HepG2 (cell line): ENCODE measurements around the gene ZNF330. TPM values are rescaled to one million over a fixed set of nuclear protein-coding genes. Genes with fewer than 3 reads are reported as not detected.

Source experiments
- polyA plus RNA-seq, 8 experiments: library from polyadenylated mRNA; depleted of rRNA in 3 of 8; stranded (reverse) in 7 of 8; unstranded in 1 of 8; fragments of >200 nt; fragmentation: Illumina TruSeq in 4 of 8; extraction: Trizol in 4 of 8; gene quantifications; 2 replicates each; pipeline versions ENCODE4 v1.2.1 to v1.2.3, GENCODE V29; 2011 to 2016; ENCODE audit warnings: low read depth in 4 of 8, missing spikeins in 1 of 8, mixed read lengths in 1 of 8; ENCODE audit not compliant: insufficient read depth in 1 of 8
- total RNA-seq, 5 experiments: library from RNA; depleted of rRNA; stranded (reverse); fragments of >200 nt; fragmentation: Illumina TruSeq; extraction: Trizol; gene quantifications; 2 replicates each; pipeline ENCODE4 v1.2.3, GENCODE V29; 2016; ENCODE audit warnings: low read depth in 1 of 5
- TF ChIP-seq, protein P1 (sequence below): sonication (generic); formaldehyde crosslinking; IDR thresholded peaks from 2 replicates; pipeline ENCODE4 v1.9.0; 2021; ENCODE audit warnings: mild to moderate bottlenecking, missing genetic modification reagents
- TF ChIP-seq, protein P2 (sequence below): sonication (generic); formaldehyde crosslinking; IDR thresholded peaks from one replicate; pipeline ENCODE4 v1.5.1; 2020; ENCODE audit warnings: mild to moderate bottlenecking, missing genetic modification reagents; ENCODE audit errors: not compliant biosample characterization

ZNF330 gene
- total and polyA plus RNA-seq, 2 of the 13 experiments (the other 11 are each of a cell fraction or from before 2014, with no cell fraction given), result 23.3 to 43.4 TPM

DNA sequence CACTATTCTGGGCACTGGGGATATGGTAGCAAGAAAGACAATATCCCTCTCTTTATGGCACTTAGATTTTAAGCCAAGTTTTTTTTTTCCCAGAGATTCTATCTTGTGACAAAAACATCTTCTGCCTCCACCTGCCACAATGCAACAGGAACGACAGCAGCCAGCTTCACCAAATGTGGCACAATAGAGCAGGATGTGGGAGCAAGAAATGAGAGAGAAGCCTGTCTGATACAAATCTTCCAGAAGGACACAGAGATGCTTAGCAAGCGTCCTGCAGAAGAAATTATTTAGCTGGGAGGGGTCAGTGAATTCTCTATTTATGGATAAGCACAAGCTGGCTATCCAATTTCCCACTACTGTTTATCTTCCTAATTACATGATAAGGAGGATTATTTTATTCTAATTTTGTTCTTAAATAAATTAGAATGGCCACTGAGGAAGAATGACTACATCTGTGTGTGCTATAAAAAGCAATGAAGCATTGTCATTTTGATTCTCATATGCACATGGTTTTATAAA lies 27.1 kb upstream of the ZNF330 start (continued):
- TF ChIP-seq, protein P1, sequence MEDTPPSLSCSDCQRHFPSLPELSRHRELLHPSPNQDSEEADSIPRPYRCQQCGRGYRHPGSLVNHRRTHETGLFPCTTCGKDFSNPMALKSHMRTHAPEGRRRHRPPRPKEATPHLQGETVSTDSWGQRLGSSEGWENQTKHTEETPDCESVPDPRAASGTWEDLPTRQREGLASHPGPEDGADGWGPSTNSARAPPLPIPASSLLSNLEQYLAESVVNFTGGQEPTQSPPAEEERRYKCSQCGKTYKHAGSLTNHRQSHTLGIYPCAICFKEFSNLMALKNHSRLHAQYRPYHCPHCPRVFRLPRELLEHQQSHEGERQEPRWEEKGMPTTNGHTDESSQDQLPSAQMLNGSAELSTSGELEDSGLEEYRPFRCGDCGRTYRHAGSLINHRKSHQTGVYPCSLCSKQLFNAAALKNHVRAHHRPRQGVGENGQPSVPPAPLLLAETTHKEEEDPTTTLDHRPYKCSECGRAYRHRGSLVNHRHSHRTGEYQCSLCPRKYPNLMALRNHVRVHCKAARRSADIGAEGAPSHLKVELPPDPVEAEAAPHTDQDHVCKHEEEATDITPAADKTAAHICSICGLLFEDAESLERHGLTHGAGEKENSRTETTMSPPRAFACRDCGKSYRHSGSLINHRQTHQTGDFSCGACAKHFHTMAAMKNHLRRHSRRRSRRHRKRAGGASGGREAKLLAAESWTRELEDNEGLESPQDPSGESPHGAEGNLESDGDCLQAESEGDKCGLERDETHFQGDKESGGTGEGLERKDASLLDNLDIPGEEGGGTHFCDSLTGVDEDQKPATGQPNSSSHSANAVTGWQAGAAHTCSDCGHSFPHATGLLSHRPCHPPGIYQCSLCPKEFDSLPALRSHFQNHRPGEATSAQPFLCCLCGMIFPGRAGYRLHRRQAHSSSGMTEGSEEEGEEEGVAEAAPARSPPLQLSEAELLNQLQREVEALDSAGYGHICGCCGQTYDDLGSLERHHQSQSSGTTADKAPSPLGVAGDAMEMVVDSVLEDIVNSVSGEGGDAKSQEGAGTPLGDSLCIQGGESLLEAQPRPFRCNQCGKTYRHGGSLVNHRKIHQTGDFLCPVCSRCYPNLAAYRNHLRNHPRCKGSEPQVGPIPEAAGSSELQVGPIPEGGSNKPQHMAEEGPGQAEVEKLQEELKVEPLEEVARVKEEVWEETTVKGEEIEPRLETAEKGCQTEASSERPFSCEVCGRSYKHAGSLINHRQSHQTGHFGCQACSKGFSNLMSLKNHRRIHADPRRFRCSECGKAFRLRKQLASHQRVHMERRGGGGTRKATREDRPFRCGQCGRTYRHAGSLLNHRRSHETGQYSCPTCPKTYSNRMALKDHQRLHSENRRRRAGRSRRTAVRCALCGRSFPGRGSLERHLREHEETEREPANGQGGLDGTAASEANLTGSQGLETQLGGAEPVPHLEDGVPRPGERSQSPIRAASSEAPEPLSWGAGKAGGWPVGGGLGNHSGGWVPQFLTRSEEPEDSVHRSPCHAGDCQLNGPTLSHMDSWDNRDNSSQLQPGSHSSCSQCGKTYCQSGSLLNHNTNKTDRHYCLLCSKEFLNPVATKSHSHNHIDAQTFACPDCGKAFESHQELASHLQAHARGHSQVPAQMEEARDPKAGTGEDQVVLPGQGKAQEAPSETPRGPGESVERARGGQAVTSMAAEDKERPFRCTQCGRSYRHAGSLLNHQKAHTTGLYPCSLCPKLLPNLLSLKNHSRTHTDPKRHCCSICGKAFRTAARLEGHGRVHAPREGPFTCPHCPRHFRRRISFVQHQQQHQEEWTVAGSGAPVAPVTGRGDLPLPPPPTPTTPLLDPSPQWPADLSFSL (CRISPR knock-in tag), result no peak
- TF ChIP-seq, protein P2, sequence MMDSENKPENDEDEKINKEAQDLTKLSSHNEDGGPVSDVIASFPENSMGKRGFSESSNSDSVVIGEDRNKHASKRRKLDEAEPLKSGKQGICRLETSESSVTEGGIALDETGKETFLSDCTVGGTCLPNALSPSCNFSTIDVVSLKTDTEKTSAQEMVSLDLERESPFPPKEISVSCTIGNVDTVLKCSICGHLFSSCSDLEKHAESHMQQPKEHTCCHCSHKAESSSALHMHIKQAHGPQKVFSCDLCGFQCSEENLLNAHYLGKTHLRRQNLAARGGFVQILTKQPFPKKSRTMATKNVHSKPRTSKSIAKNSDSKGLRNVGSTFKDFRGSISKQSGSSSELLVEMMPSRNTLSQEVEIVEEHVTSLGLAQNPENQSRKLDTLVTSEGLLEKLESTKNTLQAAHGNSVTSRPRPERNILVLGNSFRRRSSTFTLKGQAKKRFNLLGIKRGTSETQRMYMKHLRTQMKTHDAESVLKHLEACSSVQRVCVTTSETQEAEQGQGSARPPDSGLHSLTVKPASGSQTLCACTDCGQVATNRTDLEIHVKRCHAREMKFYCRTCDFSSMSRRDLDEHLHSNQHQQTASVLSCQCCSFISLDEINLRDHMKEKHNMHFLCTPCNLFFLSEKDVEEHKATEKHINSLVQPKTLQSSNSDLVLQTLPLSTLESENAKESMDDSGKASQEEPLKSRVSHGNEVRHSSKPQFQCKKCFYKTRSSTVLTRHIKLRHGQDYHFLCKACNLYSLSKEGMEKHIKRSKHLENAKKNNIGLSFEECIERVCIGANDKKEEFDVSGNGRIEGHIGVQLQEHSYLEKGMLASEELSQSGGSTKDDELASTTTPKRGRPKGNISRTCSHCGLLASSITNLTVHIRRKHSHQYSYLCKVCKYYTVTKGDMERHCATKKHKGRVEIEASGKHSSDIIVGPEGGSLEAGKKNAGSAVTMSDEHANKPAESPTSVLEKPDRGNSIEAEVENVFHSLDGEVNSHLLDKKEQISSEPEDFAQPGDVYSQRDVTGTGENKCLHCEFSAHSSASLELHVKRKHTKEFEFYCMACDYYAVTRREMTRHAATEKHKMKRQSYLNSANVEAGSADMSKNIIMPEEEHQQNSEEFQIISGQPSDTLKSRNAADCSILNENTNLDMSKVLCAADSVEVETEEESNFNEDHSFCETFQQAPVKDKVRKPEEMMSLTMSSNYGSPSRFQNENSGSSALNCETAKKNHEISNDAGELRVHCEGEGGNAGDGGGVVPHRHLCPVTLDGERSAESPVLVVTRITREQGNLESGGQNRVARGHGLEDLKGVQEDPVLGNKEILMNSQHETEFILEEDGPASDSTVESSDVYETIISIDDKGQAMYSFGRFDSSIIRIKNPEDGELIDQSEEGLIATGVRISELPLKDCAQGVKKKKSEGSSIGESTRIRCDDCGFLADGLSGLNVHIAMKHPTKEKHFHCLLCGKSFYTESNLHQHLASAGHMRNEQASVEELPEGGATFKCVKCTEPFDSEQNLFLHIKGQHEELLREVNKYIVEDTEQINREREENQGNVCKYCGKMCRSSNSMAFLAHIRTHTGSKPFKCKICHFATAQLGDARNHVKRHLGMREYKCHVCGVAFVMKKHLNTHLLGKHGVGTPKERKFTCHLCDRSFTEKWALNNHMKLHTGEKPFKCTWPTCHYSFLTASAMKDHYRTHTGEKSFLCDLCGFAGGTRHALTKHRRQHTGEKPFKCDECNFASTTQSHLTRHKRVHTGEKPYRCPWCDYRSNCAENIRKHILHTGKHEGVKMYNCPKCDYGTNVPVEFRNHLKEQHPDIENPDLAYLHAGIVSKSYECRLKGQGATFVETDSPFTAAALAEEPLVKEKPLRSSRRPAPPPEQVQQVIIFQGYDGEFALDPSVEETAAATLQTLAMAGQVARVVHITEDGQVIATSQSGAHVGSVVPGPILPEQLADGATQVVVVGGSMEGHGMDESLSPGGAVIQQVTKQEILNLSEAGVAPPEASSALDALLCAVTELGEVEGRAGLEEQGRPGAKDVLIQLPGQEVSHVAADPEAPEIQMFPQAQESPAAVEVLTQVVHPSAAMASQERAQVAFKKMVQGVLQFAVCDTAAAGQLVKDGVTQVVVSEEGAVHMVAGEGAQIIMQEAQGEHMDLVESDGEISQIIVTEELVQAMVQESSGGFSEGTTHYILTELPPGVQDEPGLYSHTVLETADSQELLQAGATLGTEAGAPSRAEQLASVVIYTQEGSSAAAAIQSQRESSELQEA, result no peak
